Endodermal cell (in vitro differentiated cells): Measurements from ENCODE around the gene GPR107. TPM values are rescaled to one million over a fixed set of nuclear protein-coding genes. Genes with fewer than 3 reads are reported as not detected.

Source experiments
- DNase-seq: peaks from one replicate; pipeline ENCODE4 v3.0.0-alpha.2; 2017
- H3K27ac ChIP-seq: 2 replicates; pipeline ENCODE4 v1.5.1; 2013; ENCODE audit warnings: mild to moderate bottlenecking, low read depth, low read length, moderate library complexity
- H3K27me3 ChIP-seq: 2 replicates; pipeline ENCODE4 v1.6.1; 2013; ENCODE audit warnings: mild to moderate bottlenecking, low read length, moderate library complexity; ENCODE audit not compliant: insufficient read depth, control insufficient read depth, poor library complexity, severe bottlenecking
- H3K36me3 ChIP-seq: 2 replicates; pipeline ENCODE4 v1.7.0; 2013; ENCODE audit warnings: mild to moderate bottlenecking, low read length, moderate library complexity; ENCODE audit not compliant: control insufficient read depth, insufficient read depth
- H3K4me1 ChIP-seq: one replicate; pipeline ENCODE4 v1.7.0; 2013; ENCODE audit warnings: low read length; ENCODE audit not compliant: control insufficient read depth, insufficient read depth
- H3K4me3 ChIP-seq: 2 replicates; pipeline ENCODE4 v1.5.1; 2013; ENCODE audit warnings: mild to moderate bottlenecking, low read length, moderate library complexity
- H3K9ac ChIP-seq: 2 replicates; pipeline ENCODE4 v1.6.1; 2013; ENCODE audit warnings: mild to moderate bottlenecking, low read length, moderate library complexity; ENCODE audit not compliant: poor library complexity, severe bottlenecking; ENCODE audit errors: extremely low read depth
- H3K9me3 ChIP-seq: 2 replicates; pipeline ENCODE4 v1.6.1; 2013; ENCODE audit warnings: mild to moderate bottlenecking, low read length, moderate library complexity; ENCODE audit not compliant: control insufficient read depth
- H3K27ac Mint-ChIP-seq: 2 replicates; pipeline ENCODE4 v1.8.0; 2020; ENCODE audit warnings: mixed read lengths
- H3K27me3 Mint-ChIP-seq: 2 replicates; pipeline ENCODE4 v1.8.0; 2021; ENCODE audit warnings: mild to moderate bottlenecking, mixed read lengths; ENCODE audit not compliant: insufficient read depth
- H3K36me3 Mint-ChIP-seq: 2 replicates; pipeline ENCODE4 v1.8.0; 2020; ENCODE audit warnings: low read depth, mixed read lengths
- H3K4me1 Mint-ChIP-seq: 2 replicates; pipeline ENCODE4 v1.8.0; 2020; ENCODE audit warnings: mixed read lengths
- H3K4me3 Mint-ChIP-seq: 2 replicates; pipeline ENCODE4 v1.8.0; 2020; ENCODE audit warnings: mild to moderate bottlenecking, moderate library complexity, mixed read lengths
- H3K9me3 Mint-ChIP-seq: 2 replicates; pipeline ENCODE4 v1.8.0; 2020; ENCODE audit warnings: mild to moderate bottlenecking, mixed read lengths
- WGBS, 2 experiments: methylation state at CpG; one replicate each; pipeline versions ENCODE4 v1.1.5 to v1.1.7; 2013; ENCODE audit warnings: missing lambda C conversion rate in 2 of 2, mixed read lengths in 1 of 2; ENCODE audit not compliant: insufficient coverage in 1 of 2, insufficient read length in 1 of 2; 5-methylcytosine and 5-hydroxymethylcytosine counted together
- total RNA-seq, 2 donors: library from RNA; stranded (reverse); fragmentation: NEBNext Ultra II Directional in 1 of 2; extraction: Animal tissue kit (Norgen Biotek cat#: 25700) in 1 of 2; gene quantifications; 2 replicates in 1 of 2; 3 replicates in 1 of 2; pipeline ENCODE4 v1.2.1, GENCODE V29; 2021
- TF ChIP-seq, protein P1 (sequence below): fragments of 200-600 bp; sonication (generic); conservative IDR thresholded peaks from 2 replicates; pipeline ENCODE4 v1.5.0; 2021; ENCODE audit warnings: antibody characterized with exemption, mild to moderate bottlenecking

The GPR107 gene
- total RNA-seq, 2 donors from 2014 or later: 50.7 to 62.0 TPM

DNA sequence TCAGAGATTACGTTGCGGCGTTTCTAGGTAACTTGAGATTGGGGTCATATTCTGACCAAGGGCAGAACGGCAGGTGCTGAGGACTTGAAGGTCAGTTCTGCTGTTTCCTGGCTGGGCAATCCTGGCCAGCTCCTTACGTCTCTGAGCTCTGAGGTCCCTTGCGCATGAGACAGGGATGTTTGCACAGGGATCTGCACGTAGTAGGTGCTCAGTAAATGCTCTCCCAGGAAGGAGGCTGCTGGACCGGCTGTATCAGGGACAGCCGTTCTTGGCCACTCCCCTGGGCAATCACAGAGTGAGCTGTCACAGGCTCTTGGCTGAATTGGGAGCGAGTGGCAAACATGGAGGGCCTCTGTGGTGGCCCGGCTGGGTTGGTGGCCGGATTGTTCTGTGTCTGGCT, 126.8 kb downstream of the GPR107 start:
- Histone ChIP-seq H3K27ac (no peak overlapping the region), H3K4me1 (no peaks in the 10 kb centered on the region), H3K4me3 (no peak overlapping the region), H3K9ac (no peak overlapping the region), H3K36me3 (peaks cover 7% of the 10 kb centered on the region), H3K27me3 (no peaks in the 10 kb centered on the region), H3K9me3 (no peaks in the 10 kb centered on the region)
- TF ChIP-seq, protein P1, sequence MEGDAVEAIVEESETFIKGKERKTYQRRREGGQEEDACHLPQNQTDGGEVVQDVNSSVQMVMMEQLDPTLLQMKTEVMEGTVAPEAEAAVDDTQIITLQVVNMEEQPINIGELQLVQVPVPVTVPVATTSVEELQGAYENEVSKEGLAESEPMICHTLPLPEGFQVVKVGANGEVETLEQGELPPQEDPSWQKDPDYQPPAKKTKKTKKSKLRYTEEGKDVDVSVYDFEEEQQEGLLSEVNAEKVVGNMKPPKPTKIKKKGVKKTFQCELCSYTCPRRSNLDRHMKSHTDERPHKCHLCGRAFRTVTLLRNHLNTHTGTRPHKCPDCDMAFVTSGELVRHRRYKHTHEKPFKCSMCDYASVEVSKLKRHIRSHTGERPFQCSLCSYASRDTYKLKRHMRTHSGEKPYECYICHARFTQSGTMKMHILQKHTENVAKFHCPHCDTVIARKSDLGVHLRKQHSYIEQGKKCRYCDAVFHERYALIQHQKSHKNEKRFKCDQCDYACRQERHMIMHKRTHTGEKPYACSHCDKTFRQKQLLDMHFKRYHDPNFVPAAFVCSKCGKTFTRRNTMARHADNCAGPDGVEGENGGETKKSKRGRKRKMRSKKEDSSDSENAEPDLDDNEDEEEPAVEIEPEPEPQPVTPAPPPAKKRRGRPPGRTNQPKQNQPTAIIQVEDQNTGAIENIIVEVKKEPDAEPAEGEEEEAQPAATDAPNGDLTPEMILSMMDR: no peak
- Mint-ChIP-seq H3K27ac (peak overlapping the region; percentile 26), H3K36me3 (no peaks in the 10 kb centered on the region), H3K27me3 (no peaks in the 10 kb centered on the region), H3K4me3 (no peak overlapping the region), H3K9me3 (no peaks in the 10 kb centered on the region), H3K4me1 (peaks cover 9% of the 10 kb centered on the region)
- 90 to 94% methylated on average over 11 to 12 of the region's 12 CpGs for WGBS, 2 experiments
- no peak for DNase-seq

DNA sequence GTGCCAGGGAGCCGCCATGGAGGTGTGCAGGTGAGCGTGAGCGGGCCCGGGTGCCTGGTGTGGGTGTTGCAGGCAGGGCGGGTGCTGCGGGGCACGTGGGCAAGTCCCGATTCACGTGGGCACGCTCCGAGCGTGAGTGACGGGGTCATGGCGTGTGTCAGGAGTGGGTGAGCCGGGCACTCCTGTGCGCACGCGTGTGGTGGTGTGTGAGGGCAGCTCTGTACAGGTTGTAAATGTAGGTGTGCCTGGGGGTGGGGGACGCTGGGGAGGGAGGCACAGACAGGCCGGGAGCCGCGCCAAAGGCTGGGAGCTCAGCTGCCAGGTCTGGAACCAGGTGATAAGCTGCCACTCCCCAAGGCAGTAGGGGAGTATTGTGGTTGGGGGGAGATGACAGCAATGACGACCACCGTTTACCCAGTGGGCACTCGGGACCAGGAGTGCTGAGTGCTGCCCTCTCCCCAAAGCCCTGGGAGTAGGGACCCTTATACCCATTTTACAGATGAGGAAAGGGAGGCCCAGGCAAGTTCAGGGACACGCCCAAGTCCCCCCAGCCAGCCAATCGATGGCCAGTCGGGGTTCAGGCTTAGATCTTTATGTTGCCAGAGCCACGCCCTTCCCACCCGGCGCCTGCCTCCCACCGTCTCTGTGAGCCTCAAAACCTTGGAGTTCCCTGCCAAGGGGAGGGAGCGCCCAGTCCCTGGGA, 128.1 kb downstream of the GPR107 start:
- Histone ChIP-seq H3K9me3 (no peaks in the 10 kb centered on the region), H3K4me3 (no peak overlapping the region), H3K4me1 (no peaks in the 10 kb centered on the region), H3K27ac (no peak overlapping the region), H3K27me3 (no peaks in the 10 kb centered on the region), H3K9ac (no peak overlapping the region), H3K36me3 (peaks cover 7% of the 10 kb centered on the region)
- Mint-ChIP-seq H3K27me3 (no peaks in the 10 kb centered on the region), H3K4me3 (no peak overlapping the region), H3K4me1 (peaks cover 20% of the 10 kb centered on the region), H3K36me3 (no peaks in the 10 kb centered on the region), H3K27ac (no peak overlapping the region), H3K9me3 (no peaks in the 10 kb centered on the region)
- TF ChIP-seq, protein P1: no peak
- WGBS, 2 experiments: 97 to 98% methylated on average over 18 to 33 of the region's 33 CpGs
- no peak for DNase-seq

DNA sequence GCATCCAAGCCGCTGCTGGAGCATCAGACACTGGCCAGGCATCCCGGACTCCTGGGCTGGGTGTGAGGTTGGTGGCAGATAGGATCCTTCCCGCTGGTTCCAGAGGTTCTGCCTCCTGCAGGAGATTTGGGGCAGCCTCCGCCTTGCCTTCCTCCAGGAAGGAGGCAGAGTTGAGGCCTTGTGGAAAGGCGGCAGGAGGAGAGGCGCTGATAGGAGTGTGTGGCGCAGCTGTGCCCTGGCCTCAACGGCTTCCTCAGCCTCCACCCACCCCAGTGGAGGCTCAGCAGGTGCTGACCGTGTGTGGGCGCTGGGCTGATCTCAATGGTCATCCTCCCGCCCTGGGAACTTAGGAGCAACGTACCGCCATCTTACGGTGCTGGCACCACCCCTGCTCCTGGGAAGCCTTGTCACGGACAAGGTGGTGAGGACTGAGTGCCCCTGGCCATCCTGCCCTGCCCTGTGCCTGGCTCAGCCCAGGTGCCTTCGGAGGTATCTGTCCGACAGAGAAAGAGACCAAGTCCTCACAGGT, 128.7 kb downstream of the GPR107 start:
- Histone ChIP-seq H3K9ac (no peak overlapping the region), H3K9me3 (no peaks in the 10 kb centered on the region), H3K36me3 (peaks cover 7% of the 10 kb centered on the region), H3K27ac (peak overlapping the region; percentile 1), H3K4me3 (no peak overlapping the region), H3K27me3 (no peaks in the 10 kb centered on the region), H3K4me1 (no peaks in the 10 kb centered on the region)
- no peaks in the 10 kb centered on the region for H3K36me3 Mint-ChIP-seq
- 95 to 96% methylated on average over 7 to 17 of the region's 17 CpGs for whole genome bisulfite sequencing, 2 experiments
- TF ChIP-seq, protein P1: peak; percentile 10
- H3K4me3 Mint-ChIP-seq: no peak overlapping the region
- peaks cover 21% of the 10 kb centered on the region for H3K4me1 Mint-ChIP-seq
- H3K27ac Mint-ChIP-seq: peak overlapping the region; percentile 48
- no peaks in the 10 kb centered on the region for H3K27me3 Mint-ChIP-seq
- H3K9me3 Mint-ChIP-seq: no peaks in the 10 kb centered on the region
- no peak for DNase-seq
